Panc1 (cell line): ENCODE results near the gene CRELD1. TPM values are rescaled to one million over a fixed set of nuclear protein-coding genes. Genes with fewer than 3 reads are reported as not detected.

Experiments used
- ATAC-seq: fragments of 200-7000 bp; cut with Tn5 transposase; 2 replicates; pipeline ENCODE4 v1.9.1; 2020; ENCODE audit warnings: mild to moderate bottlenecking, moderate library complexity
- BruUV-seq: library from RNA; stranded (reverse); fragments of 400-500 nt; replicated peaks from 2 replicates; lab custom pipeline; 2021; lab: Mats Ljungman, UMichigan
- CTCF ChIA-PET: fragments of 300-600 bp; sonication (Branson Sonifier 250); formaldehyde crosslinking; loops from one replicate; lab custom pipeline; 2022; ENCODE audit warnings: antibody characterized with exemption; lab: Charles Lee
- POLR2A ChIA-PET: fragments of 300-600 bp; sonication (Branson Sonifier 250); formaldehyde crosslinking; loops from one replicate; lab custom pipeline; 2022; ENCODE audit warnings: antibody characterized with exemption; lab: Charles Lee
- DNase-seq: peaks from one replicate; pipeline ENCODE4 v3.0.0-alpha.2; 2010; ENCODE audit warnings: low read depth, low spot score
- H3K27ac ChIP-seq: 2 replicates; pipeline ENCODE4 v1.5.1; 2011; ENCODE audit warnings: mild to moderate bottlenecking, low read length, inconsistent platforms
- H3K27me3 ChIP-seq: fragments of 200-500 bp; sonication (Bioruptor generic); 2 replicates; pipeline ENCODE4 v1.6.0; 2014; ENCODE audit warnings: low read length, inconsistent platforms; ENCODE audit not compliant: control insufficient read depth, insufficient read depth
- H3K36me3 ChIP-seq: fragments of 200-500 bp; sonication (Bioruptor generic); 2 replicates; pipeline ENCODE4 v1.5.1; 2014; ENCODE audit warnings: inconsistent platforms, mild to moderate bottlenecking, low read length, moderate library complexity; ENCODE audit not compliant: control insufficient read depth, insufficient read depth
- H3K4me1 ChIP-seq: 2 replicates; pipeline ENCODE4 v1.5.1; 2011; ENCODE audit warnings: inconsistent platforms, mild to moderate bottlenecking, low read length, moderate library complexity; ENCODE audit not compliant: control insufficient read depth, insufficient read depth
- H3K4me3 ChIP-seq, 2 experiments: 2 replicates each; pipeline ENCODE4 v1.5.1; 2011 to 2012; ENCODE audit warnings: low read depth in 2 of 2, low read length in 2 of 2, mild to moderate bottlenecking in 2 of 2, inconsistent platforms in 1 of 2, moderate library complexity in 1 of 2
- H3K9me3 ChIP-seq: fragments of 200-500 bp; sonication (Bioruptor generic); 2 replicates; pipeline ENCODE4 v1.5.1; 2014; ENCODE audit warnings: low read depth, mild to moderate bottlenecking, inconsistent platforms, low read length, moderate library complexity; ENCODE audit not compliant: control insufficient read depth, insufficient read depth
- CTCF ChIP-seq: fragments of 450-650 bp; IDR thresholded peaks from 2 replicates; pipeline ENCODE4 v1.5.1; 2017; ENCODE audit warnings: mild to moderate bottlenecking
- POLR2AphosphoS5 ChIP-seq: IDR thresholded peaks from 2 replicates; pipeline ENCODE4 v1.6.1; 2012; ENCODE audit warnings: mild to moderate bottlenecking, low read depth, low read length, moderate library complexity
- REST ChIP-seq, 2 experiments: IDR thresholded peaks; 2 replicates each; pipeline ENCODE4 v1.6.1; 2011 to 2012; ENCODE audit warnings: low read depth in 2 of 2, control low read depth in 1 of 2, low read length in 1 of 2, mild to moderate bottlenecking in 1 of 2, moderate library complexity in 1 of 2; ENCODE audit not compliant: insufficient read depth in 1 of 2
- SIN3A ChIP-seq: IDR thresholded peaks from 2 replicates; pipeline ENCODE4 v1.6.1; 2012; ENCODE audit warnings: low read depth, mild to moderate bottlenecking, low read length, moderate library complexity, borderline replicate concordance; ENCODE audit not compliant: insufficient read depth
- TCF7L2 ChIP-seq: IDR thresholded peaks from 2 replicates; pipeline ENCODE4 v1.6.1; 2011; ENCODE audit warnings: mild to moderate bottlenecking, low read depth, low read length, inconsistent platforms
- in situ Hi-C: cut with HindIII; loops from 2 replicates; pipeline ENCODE4 v1.10.0; 2016; ENCODE audit warnings: low sequenced_read_pairs, low pct_unique_long_range_greater_than_20kb
- intact Hi-C: fragments of 100-400 bp; cut with micrococcal nuclease; formaldehyde crosslinking; loops from one replicate; pipeline ENCODE4 v1.10.0; 2022; ENCODE audit not compliant: unreplicated experiment
- total RNA-seq: library from RNA; stranded (reverse); gene quantifications from one replicate; pipeline ENCODE4 v1.2.1, GENCODE V29; 2021; ENCODE audit not compliant: unreplicated experiment

Gene CRELD1
- total RNA-seq, 1 experiment from 2014 or later: 15.4 TPM

DNA sequence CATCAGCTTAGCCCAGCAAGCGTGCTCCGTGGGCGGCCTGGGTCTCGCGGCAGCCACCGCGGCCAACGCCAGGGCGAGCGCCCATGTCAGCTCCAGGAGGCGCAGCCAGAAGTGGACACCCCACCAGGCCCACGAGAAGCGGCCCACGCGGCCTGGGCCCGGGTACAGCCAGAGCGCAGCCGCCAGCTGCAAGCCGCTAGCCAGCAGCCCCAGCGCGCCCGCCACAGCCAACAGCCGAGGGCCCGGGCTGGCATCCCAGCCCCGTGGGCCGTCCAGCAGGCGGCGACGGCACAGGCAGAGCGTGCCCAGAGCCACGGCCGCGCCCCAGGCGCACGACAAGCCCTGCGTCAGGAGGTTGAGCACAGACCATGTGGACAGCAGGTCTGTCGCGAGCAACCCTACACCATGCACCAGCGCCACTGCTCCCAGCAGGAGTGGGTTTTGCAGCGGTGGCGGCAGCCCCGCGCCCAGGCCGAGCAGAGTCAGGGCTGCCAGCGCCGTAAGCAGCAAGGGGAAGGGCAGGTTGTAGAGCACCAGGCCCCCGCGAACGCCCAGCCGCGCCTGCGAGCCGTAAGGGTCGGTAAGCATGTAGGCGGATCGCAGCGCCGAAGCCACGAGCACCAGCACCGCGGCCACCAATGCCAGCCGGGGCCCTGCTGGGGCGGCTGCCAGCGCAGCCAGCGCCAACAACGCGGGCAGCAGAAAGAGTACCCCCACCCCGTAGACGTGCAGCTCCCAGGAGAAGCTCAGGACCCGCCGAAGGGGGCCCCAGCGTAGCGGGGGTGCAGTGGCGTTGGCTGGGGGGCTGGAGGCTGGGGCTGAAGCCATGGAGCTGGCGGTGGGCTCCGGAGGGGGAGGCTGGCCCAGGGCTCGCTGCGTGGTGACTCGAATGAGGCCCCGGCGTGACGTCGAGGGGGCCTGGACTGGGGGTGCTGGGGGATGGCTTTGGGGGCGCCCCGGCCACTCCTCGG lies 13.7 kb downstream of the CRELD1 start:
- H3K27ac ChIP-seq: peak overlapping the region; percentile 69
- peak; percentile 38 for TF ChIP-seq CTCF
- TF ChIP-seq REST (IDR thresholded peaks at IDR 0.05; ENCODE audit: insufficient read depth in 1 of 2, low read depth in 2 of 2, low read length in 1 of 2): no peak; a peak in 1 of 4 replicates
- TF ChIP-seq POLR2AphosphoS5: peak; percentile 50; the same call in 1 of the 2 replicates
- peak; percentile 69; the same call in 1 of the 2 replicates for TF ChIP-seq SIN3A
- ATAC-seq: peak; percentile 89
- H3K36me3 ChIP-seq: no peaks in the 10 kb centered on the region
- no peak for DNase-seq
- POLR2A ChIA-PET: interaction anchor here (0.6 to 0.7 kb wide), 2 partner anchors 76 to 208 kb away, joined by 3 to 5 read pairs; no protein-coding TSS in a partner anchor
- H3K9me3 ChIP-seq: no peaks in the 10 kb centered on the region
- H3K27me3 ChIP-seq: no peaks in the 10 kb centered on the region
- H3K4me3 ChIP-seq: peak overlapping the region; percentile 58 to 70
- CTCF ChIA-PET: interaction anchor here (1.2 to 1.7 kb wide), 3 partner anchors 14 to 103 kb away, joined by 3 to 16 read pairs (median 7); partner anchors contain the start of genes CRELD1 and RPUSD3
- no peaks in the 10 kb centered on the region for H3K4me1 ChIP-seq
- BruUV-seq: no TSS peak
- intact Hi-C loops (no loop called here), in situ Hi-C loops (no loop called here)

DNA sequence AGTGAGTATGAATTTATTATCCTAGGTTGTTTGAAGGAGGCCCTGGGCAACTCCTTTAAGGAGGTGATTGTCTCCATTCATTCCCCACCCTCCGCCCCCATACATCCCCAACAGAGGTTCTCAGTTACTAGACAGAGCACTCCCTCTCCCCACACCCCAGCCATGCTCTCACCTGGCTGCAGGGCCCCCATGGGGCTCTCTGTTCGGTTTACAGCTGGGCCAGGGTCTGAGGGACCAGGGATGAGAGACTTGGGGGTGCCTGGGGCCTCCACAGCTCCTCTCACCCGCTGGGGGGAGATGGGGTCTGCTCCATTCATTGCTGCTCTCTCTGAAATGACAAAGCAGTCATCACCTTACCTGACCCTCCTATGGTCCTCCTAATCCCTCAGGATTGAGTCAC lies 15.0 kb downstream of the CRELD1 start:
- DNase-seq (no peak), ATAC-seq (no peak)
- H3K36me3 ChIP-seq: no peaks in the 10 kb centered on the region
- CTCF ChIA-PET: no interaction called here
- H3K27me3 ChIP-seq: no peaks in the 10 kb centered on the region
- no peaks in the 10 kb centered on the region for H3K9me3 ChIP-seq
- H3K4me3 ChIP-seq: no peak overlapping the region
- no TSS peak for BruUV-seq
- H3K4me1 ChIP-seq: no peaks in the 10 kb centered on the region
- intact Hi-C loops: no loop called here
- in situ Hi-C loops: no loop called here
- POLR2A ChIA-PET: no interaction called here
- no peak for TF ChIP-seq POLR2AphosphoS5
- TF ChIP-seq CTCF: no peak
- no peak for TF ChIP-seq REST (IDR thresholded peaks at IDR 0.05; ENCODE audit: insufficient read depth in 1 of 2, low read depth in 2 of 2, low read length in 1 of 2)
- TF ChIP-seq SIN3A: no peak
- no peak for TF ChIP-seq TCF7L2
- H3K27ac ChIP-seq: no peak overlapping the region
